ENCODE data around the gene GIMAP1.

DNA sequence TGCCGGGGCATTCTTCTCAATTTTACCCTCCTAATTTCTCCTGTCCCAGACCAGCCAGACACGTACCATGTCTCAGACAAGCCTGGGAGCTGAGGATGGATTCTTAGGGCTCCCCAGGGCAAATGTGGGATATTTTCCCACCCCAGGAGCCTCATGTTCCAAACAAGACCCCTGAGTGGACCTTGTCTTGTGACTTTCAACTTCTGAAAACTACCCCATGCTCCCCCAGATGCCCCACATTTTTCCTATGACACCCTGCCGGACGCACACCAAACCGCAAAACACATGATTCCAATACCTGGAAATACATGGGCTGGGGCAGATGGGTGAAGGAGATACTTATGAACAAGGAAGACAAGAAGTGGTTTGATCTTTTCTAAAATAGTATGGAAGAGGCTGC, 21.7 kb downstream of the GIMAP1 start:
- TF ChIP-seq, protein P1, sequence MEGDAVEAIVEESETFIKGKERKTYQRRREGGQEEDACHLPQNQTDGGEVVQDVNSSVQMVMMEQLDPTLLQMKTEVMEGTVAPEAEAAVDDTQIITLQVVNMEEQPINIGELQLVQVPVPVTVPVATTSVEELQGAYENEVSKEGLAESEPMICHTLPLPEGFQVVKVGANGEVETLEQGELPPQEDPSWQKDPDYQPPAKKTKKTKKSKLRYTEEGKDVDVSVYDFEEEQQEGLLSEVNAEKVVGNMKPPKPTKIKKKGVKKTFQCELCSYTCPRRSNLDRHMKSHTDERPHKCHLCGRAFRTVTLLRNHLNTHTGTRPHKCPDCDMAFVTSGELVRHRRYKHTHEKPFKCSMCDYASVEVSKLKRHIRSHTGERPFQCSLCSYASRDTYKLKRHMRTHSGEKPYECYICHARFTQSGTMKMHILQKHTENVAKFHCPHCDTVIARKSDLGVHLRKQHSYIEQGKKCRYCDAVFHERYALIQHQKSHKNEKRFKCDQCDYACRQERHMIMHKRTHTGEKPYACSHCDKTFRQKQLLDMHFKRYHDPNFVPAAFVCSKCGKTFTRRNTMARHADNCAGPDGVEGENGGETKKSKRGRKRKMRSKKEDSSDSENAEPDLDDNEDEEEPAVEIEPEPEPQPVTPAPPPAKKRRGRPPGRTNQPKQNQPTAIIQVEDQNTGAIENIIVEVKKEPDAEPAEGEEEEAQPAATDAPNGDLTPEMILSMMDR (IDR thresholded peaks at IDR 0.05; ENCODE audit: poor library complexity): no peak
- no peak for TF ChIP-seq EZH2 (IDR thresholded peaks at IDR 0.05; ENCODE audit: borderline replicate concordance)
